ENCODE results near the gene GBF1.

The GBF1 gene

GRCh38 chr10:102371295-102371694, 126.0 kb downstream of the GBF1 start:
- TF ChIP-seq, protein P1, sequence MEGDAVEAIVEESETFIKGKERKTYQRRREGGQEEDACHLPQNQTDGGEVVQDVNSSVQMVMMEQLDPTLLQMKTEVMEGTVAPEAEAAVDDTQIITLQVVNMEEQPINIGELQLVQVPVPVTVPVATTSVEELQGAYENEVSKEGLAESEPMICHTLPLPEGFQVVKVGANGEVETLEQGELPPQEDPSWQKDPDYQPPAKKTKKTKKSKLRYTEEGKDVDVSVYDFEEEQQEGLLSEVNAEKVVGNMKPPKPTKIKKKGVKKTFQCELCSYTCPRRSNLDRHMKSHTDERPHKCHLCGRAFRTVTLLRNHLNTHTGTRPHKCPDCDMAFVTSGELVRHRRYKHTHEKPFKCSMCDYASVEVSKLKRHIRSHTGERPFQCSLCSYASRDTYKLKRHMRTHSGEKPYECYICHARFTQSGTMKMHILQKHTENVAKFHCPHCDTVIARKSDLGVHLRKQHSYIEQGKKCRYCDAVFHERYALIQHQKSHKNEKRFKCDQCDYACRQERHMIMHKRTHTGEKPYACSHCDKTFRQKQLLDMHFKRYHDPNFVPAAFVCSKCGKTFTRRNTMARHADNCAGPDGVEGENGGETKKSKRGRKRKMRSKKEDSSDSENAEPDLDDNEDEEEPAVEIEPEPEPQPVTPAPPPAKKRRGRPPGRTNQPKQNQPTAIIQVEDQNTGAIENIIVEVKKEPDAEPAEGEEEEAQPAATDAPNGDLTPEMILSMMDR (conservative IDR thresholded peaks at IDR 0.05; ENCODE audit: control insufficient read depth, insufficient read depth, low read depth, low read length) = no peak
- no peak overlapping the region for H3K4me3 ChIP-seq (ENCODE audit: control insufficient read depth, low read depth, low read length)
- no peak for DNase-seq (ENCODE audit: low read depth)

DNA sequence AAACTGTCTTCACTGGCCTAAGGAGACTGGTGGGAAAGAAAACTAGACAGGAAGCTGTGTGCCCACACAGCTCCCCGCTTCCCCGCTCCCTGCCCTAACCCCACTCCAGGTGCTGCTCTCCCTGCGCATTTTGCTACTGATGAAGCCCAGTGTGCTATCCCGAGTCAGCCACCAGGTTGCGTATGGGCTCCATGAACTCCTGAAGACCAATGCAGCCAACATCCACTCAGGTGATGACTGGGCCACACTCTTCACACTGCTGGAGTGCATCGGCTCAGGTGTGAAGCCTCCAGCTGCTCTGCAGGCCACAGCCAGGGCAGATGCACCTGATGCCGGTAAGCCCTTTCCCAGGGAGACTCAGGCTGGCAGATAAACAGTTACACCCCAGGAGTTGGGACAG, 129.9 kb downstream of the GBF1 start:
- TF ChIP-seq, protein P1 (conservative IDR thresholded peaks at IDR 0.05; ENCODE audit: control insufficient read depth, insufficient read depth, low read depth, low read length) = no peak
- DNase-seq (ENCODE audit: low read depth) = no peak
- H3K4me3 ChIP-seq (ENCODE audit: control insufficient read depth, low read depth, low read length) = no peak overlapping the region

DNA sequence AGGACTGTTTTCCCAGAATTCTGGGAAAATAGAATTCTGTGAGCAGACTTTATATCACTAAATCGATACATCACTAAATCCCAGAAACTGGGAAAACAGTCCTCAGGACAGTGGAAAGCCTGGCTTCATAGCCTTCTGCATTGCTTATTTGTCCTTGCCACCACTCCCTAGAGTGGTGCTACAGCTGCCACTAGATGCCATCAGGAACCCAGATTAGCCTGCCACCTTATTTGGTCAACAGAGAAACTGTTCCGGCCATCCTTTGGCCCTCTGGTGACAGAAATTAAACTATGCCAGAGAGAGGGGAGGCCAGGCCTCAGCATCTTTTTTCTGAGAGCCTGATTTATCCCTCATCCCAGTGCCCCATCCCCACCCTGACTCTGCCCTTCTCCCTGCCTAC, 130.5 kb downstream of the GBF1 start:
- TF ChIP-seq, protein P1 (conservative IDR thresholded peaks at IDR 0.05; ENCODE audit: control insufficient read depth, insufficient read depth, low read depth, low read length) = no peak
- H3K4me3 ChIP-seq (ENCODE audit: control insufficient read depth, low read depth, low read length) = no peak overlapping the region
- no peak for DNase-seq (ENCODE audit: low read depth)

DNA sequence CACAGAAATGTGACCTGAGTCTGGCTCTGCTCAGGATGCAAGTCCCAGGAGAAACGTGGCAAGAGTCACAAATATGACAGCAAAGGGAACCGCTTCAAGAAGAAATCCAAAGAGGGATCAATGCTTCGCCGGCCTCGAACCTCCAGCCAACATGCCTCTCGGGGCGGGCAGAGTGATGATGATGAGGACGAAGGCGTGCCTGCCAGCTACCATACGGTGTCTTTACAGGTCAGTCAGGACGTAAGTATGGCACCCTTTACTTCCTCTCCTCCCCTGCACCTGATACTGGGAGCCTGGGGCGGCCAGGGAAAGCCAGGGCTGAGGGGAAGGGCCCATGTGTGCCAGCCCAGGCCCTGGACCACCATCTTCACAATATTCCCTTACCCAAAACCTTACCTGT, 131.6 kb downstream of the GBF1 start:
- H3K4me3 ChIP-seq (ENCODE audit: control insufficient read depth, low read depth, low read length) = no peak overlapping the region
- TF ChIP-seq, protein P1 (conservative IDR thresholded peaks at IDR 0.05; ENCODE audit: control insufficient read depth, insufficient read depth, low read depth, low read length) = no peak
- DNase-seq (ENCODE audit: low read depth) = no peak

DNA sequence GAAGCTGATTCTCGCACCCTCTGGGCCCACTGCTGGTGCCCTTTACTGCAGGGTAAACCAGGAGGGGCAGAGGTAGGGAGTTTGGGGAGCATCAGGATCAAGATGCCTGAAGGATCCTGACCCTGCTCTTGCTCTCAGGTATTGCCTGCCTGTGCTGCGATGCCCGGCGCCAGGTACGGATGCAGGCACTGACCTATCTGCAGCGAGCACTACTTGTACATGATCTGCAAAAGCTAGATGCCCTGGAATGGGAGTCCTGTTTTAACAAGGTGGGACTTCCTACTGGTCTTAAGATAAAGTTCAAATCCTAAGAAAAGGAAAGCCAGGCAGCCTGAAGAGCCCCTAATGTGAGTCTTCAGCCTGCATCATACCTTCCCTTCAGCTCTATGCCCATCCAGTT, 134.1 kb downstream of the GBF1 start:
- TF ChIP-seq, protein P1 (conservative IDR thresholded peaks at IDR 0.05; ENCODE audit: control insufficient read depth, insufficient read depth, low read depth, low read length) = no peak
- H3K4me3 ChIP-seq (ENCODE audit: control insufficient read depth, low read depth, low read length) = no peak overlapping the region
- DNase-seq (ENCODE audit: low read depth) = no peak

DNA sequence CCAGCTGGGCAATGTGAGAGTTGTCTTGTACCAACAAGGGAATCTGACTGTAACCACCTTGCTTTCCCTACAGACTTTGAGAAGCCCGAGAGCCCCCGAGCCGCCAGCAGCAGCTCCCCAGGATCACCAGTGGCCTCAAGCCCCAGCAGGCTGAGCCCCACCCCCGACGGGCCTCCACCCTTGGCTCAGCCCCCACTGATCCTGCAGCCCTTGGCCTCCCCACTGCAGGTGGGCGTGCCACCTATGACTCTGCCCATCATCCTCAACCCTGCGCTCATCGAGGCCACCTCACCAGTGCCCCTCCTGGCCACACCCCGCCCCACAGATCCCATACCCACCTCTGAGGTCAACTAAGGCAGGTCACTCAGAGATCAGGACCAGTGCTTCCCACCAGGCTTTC, 136.7 kb downstream of the GBF1 start:
- no peak overlapping the region for H3K4me3 ChIP-seq (ENCODE audit: control insufficient read depth, low read depth, low read length)
- no peak for DNase-seq (ENCODE audit: low read depth)
- TF ChIP-seq, protein P1 (conservative IDR thresholded peaks at IDR 0.05; ENCODE audit: control insufficient read depth, insufficient read depth, low read depth, low read length) = no peak

DNA sequence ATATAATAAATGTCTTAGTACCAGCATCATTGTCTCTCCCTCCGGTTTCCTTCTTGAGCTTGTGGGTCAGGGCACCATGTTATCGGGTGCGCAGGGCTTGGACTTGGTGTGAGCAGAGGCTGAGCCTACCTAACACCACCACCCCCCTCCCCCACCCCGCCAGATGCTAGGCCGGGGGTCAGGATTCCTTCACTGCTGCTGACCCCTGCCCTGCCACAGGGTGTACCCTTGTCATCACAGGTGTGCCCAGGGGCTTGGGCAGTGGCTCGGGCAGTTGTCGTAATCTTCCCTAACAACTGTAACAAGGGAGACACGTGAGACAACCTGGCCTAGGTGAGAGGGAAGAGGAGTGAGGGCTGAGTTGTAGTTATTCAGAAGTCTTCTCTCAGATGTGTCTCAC, 137.5 kb downstream of the GBF1 start:
- TF ChIP-seq, protein P1 (conservative IDR thresholded peaks at IDR 0.05; ENCODE audit: control insufficient read depth, insufficient read depth, low read depth, low read length) = no peak
- no peak overlapping the region for H3K4me3 ChIP-seq (ENCODE audit: control insufficient read depth, low read depth, low read length)
- no peak for DNase-seq (ENCODE audit: low read depth)
